CD14-positive monocyte (primary cell): Measurements from ENCODE around the gene AGBL1. TPM values are rescaled to one million over a fixed set of nuclear protein-coding genes. Genes with fewer than 3 reads are reported as not detected.

Experiments used
- DNase-seq, 3 donors: peaks; one replicate each; pipeline ENCODE4 v3.0.0-alpha.2; 2011 to 2022
- H2AFZ ChIP-seq: 2 replicates; pipeline ENCODE4 v1.6.0; 2012; ENCODE audit warnings: mild to moderate bottlenecking, low read depth, low read length, inconsistent platforms; ENCODE audit not compliant: insufficient read depth, poor library complexity, severe bottlenecking
- H3K27ac ChIP-seq, 2 donors: 1 replicate in 1 of 2; 2 replicates in 1 of 2; pipeline ENCODE4 v1.5.1; 2012 to 2013; ENCODE audit warnings: low read length in 2 of 2, control low read depth in 1 of 2, inconsistent platforms in 1 of 2, low read depth in 1 of 2, mild to moderate bottlenecking in 1 of 2
- H3K27me3 ChIP-seq, 2 donors: one replicate each; pipeline versions ENCODE4 v1.6.0 to v1.6.1; 2011 to 2013; ENCODE audit warnings: low read length in 2 of 2; ENCODE audit not compliant: control insufficient read depth in 2 of 2, insufficient read depth in 2 of 2
- H3K36me3 ChIP-seq, 2 donors: replicated peaks in 1 of 2; 1 replicate in 1 of 2; 2 replicates in 1 of 2; pipeline versions ENCODE4 v1.5.1 to v1.6.1; 2012 to 2013; ENCODE audit warnings: low read length in 2 of 2, control low read depth in 1 of 2, inconsistent platforms in 1 of 2, mild to moderate bottlenecking in 1 of 2; ENCODE audit not compliant: insufficient read depth in 2 of 2, control insufficient read depth in 1 of 2
- H3K4me1 ChIP-seq, 2 donors: 1 replicate in 1 of 2; 2 replicates in 1 of 2; pipeline versions ENCODE4 v1.5.1 to v1.6.1; 2012 to 2013; ENCODE audit warnings: low read length in 2 of 2, control low read depth in 1 of 2, inconsistent platforms in 1 of 2, mild to moderate bottlenecking in 1 of 2, moderate library complexity in 1 of 2; ENCODE audit not compliant: insufficient read depth in 2 of 2, control insufficient read depth in 1 of 2
- H3K4me2 ChIP-seq: replicated peaks from 2 replicates; pipeline ENCODE3; 2012; ENCODE audit warnings: low read length, moderate library complexity, mild to moderate bottlenecking; ENCODE audit not compliant: poor library complexity, severe bottlenecking; ENCODE audit errors: extremely low read depth
- H3K4me3 ChIP-seq, 3 experiments: fragments of 200-600 bp in 1 of 3; sonication (generic) in 1 of 3; replicated peaks in 1 of 3; 1 replicate in 2 of 3; 2 replicates in 1 of 3; pipeline ENCODE4 v1.5.1; 2011 to 2013; ENCODE audit warnings: low read length in 3 of 3, mild to moderate bottlenecking in 3 of 3, control low read depth in 2 of 3, low read depth in 2 of 3, inconsistent platforms in 1 of 3, moderate library complexity in 1 of 3
- H3K79me2 ChIP-seq: 2 replicates; pipeline ENCODE4 v1.6.0; 2012; ENCODE audit warnings: mild to moderate bottlenecking, control low read depth, inconsistent platforms, low read length, moderate library complexity; ENCODE audit not compliant: insufficient read depth
- H3K9ac ChIP-seq: 2 replicates; pipeline ENCODE4 v1.6.0; 2017; ENCODE audit warnings: low read length, mild to moderate bottlenecking; ENCODE audit not compliant: insufficient read depth, poor library complexity, severe bottlenecking
- H3K9me3 ChIP-seq, 2 donors: replicated peaks in 1 of 2; 1 replicate in 1 of 2; 2 replicates in 1 of 2; pipeline versions ENCODE4 v1.5.1 to v1.6.1; 2012 to 2013; ENCODE audit warnings: low read length in 2 of 2, control low read depth in 1 of 2; ENCODE audit not compliant: control insufficient read depth in 1 of 2, insufficient read depth in 1 of 2
- H4K20me1 ChIP-seq: 2 replicates; pipeline ENCODE4 v1.6.0; 2012; ENCODE audit warnings: mild to moderate bottlenecking, low read length, control low read depth, moderate library complexity; ENCODE audit not compliant: insufficient read depth
- H3K27ac Mint-ChIP-seq, 7 donors: one replicate each; pipeline ENCODE4 v1.8.0; 2020; ENCODE audit warnings: mild to moderate bottlenecking in 7 of 7, mixed read lengths in 7 of 7, moderate library complexity in 6 of 7, inconsistent platforms in 2 of 7
- H3K27me3 Mint-ChIP-seq, 3 donors: one replicate each; pipeline ENCODE4 v1.8.0; 2021 to 2022; ENCODE audit warnings: low read depth in 3 of 3, mild to moderate bottlenecking in 3 of 3, mixed read lengths in 3 of 3, moderate library complexity in 3 of 3, inconsistent platforms in 1 of 3
- H3K36me3 Mint-ChIP-seq, 2 donors: one replicate each; pipeline ENCODE4 v1.8.0; 2020; ENCODE audit warnings: mixed read lengths in 2 of 2, inconsistent platforms in 1 of 2, mild to moderate bottlenecking in 1 of 2
- H3K4me1 Mint-ChIP-seq: one replicate; pipeline ENCODE4 v1.8.0; 2020; ENCODE audit warnings: mild to moderate bottlenecking, mixed read lengths
- H3K4me3 Mint-ChIP-seq, 2 donors: one replicate each; pipeline ENCODE4 v1.8.0; 2020; ENCODE audit warnings: mild to moderate bottlenecking in 2 of 2, mixed read lengths in 2 of 2, moderate library complexity in 1 of 2
- H3K9me3 Mint-ChIP-seq, 7 donors: one replicate each; pipeline ENCODE4 v1.8.0; 2020 to 2022; ENCODE audit warnings: mixed read lengths in 7 of 7, mild to moderate bottlenecking in 6 of 7, moderate library complexity in 6 of 7, inconsistent platforms in 2 of 7
- CTCF ChIP-seq: fragments of 200-600 bp; IDR thresholded peaks from one replicate; pipeline ENCODE4 v1.8.0; 2022; ENCODE audit warnings: antibody characterized with exemption, mild to moderate bottlenecking
- whole genome bisulfite sequencing: methylation state at CpG from one replicate; pipeline ENCODE4 v1.1.5; 2013; ENCODE audit warnings: missing lambda C conversion rate; ENCODE audit not compliant: insufficient coverage; 5-methylcytosine and 5-hydroxymethylcytosine counted together
- intact Hi-C, 2 donors: fragments of 100-400 bp; cut with micrococcal nuclease; formaldehyde crosslinking; loops; one replicate each; pipeline versions ENCODE4 v1.15.0 to v1.15.1; 2023
- polyA plus RNA-seq, 3 donors: library from polyadenylated mRNA; depleted of rRNA in 1 of 3; unstranded in 2 of 3; stranded (reverse) in 1 of 3; fragments of 300-500 nt in 2 of 3; fragments of >200 nt in 1 of 3; fragmentation: Illumina TruSeq in 2 of 3; gene quantifications; 1 replicate in 2 of 3; 2 replicates in 1 of 3; pipeline ENCODE4 v1.2.3, GENCODE V29; 2012 to 2021

AGBL1 gene
- polyA plus RNA-seq, 3 donors: not detected

DNA sequence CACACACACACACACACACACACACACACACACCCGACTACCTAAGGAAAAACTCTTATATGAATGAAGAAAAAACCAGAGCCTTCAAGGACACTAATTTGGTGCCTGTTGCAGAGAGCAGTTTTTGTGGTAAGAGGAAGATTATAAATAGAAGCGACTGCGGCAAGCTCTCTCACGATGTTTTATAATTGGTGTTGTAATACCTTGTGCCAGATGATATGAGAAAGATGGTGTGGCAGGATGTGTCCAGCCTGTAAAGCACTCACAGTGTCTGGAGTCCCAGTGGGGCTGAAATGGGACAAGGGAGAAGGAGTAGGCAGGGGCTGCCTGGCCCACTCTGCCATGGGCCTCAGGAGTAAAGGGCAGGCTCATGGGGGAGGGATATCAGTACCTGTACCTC is 839.9 kb downstream of the AGBL1 start:
- Histone ChIP-seq H2AFZ (no peak overlapping the region), H3K79me2 (no peaks in the 10 kb centered on the region), H3K27me3 (no peaks in the 10 kb centered on the region), H4K20me1 (no peaks in the 10 kb centered on the region), H3K9ac (no peak overlapping the region), H3K27ac (no peak overlapping the region), H3K36me3 (no peaks in the 10 kb centered on the region), H3K4me2 (no peak overlapping the region), H3K4me3 (no peak overlapping the region), H3K4me1 (no peaks in the 10 kb centered on the region), H3K9me3 (no peaks in the 10 kb centered on the region)
- 13% methylated on average over 3 of the region's 4 CpGs for WGBS
- Mint-ChIP-seq H3K27ac (no peak overlapping the region), H3K4me3 (no peak overlapping the region), H3K36me3 (no peaks in the 10 kb centered on the region), H3K4me1 (no peaks in the 10 kb centered on the region), H3K27me3 (peaks cover 0 to 1% (median 0%) of the 10 kb centered on the region in 3 donors), H3K9me3 (peaks cover 0 to 1% (median 0%) of the 10 kb centered on the region in 7 donors)
- DNase-seq: no peak
- no peak for TF ChIP-seq CTCF
- intact Hi-C loops: no loop called here

- Mint-ChIP-seq H3K36me3 (no peaks in the 10 kb centered on the region), H3K4me3 (no peak overlapping the region), H3K27me3 (peaks cover 0 to 1% (median 0%) of the 10 kb centered on the region in 3 donors), H3K4me1 (no peaks in the 10 kb centered on the region), H3K27ac (no peak overlapping the region), H3K9me3 (peaks cover 0 to 3% (median 0%) of the 10 kb centered on the region in 7 donors)
- no peak overlapping the region for H3K27ac ChIP-seq
- no peaks in the 10 kb centered on the region for H4K20me1 ChIP-seq
- no peaks in the 10 kb centered on the region for H3K4me1 ChIP-seq
- DNase-seq: no peak
- H3K4me2 ChIP-seq: no peak overlapping the region
- intact Hi-C loops: no loop called here
- no peaks in the 10 kb centered on the region for H3K79me2 ChIP-seq
- no peaks in the 10 kb centered on the region for H3K27me3 ChIP-seq
- 100% methylated on average over 1 of the region's 2 CpGs for WGBS
- H2AFZ ChIP-seq: no peak overlapping the region
- H3K9me3 ChIP-seq: no peaks in the 10 kb centered on the region
- no peak overlapping the region for H3K9ac ChIP-seq
- no peak for TF ChIP-seq CTCF
- H3K4me3 ChIP-seq: no peak overlapping the region
- no peaks in the 10 kb centered on the region for H3K36me3 ChIP-seq
These were observed 849.8 kb downstream of the AGBL1 start for GRCh38 chr15:86929461-86929860.
